H1 (cell line): ENCODE data around the gene KCND3. TPM values are rescaled to one million over a fixed set of nuclear protein-coding genes. Genes with fewer than 3 reads are reported as not detected.

Source experiments
- CTCF ChIA-PET: fragments of 300-600 bp; sonication (Branson Sonifier 250); formaldehyde crosslinking; loops from one replicate; lab custom pipeline; 2021; ENCODE audit not compliant: partially characterized antibody; lab: Charles Lee
- POLR2A ChIA-PET: fragments of 300-600 bp; sonication (Branson Sonifier 250); formaldehyde crosslinking; loops from one replicate; lab custom pipeline; 2021; ENCODE audit warnings: inconsistent platforms; ENCODE audit not compliant: partially characterized antibody; lab: Charles Lee
- DNase-seq, 2 experiments: peaks; one replicate each; pipeline versions ENCODE4 v3.0.0 to v3.0.0-alpha.2; 2010 to 2022; ENCODE audit warnings: low spot score in 2 of 2, low read depth in 1 of 2, mixed read lengths in 1 of 2
- FAIRE-seq: peaks from 2 replicates; lab custom pipeline; 2011; peaks lifted over from hg19 to GRCh38; lab: Jason Lieb, UNC
- H2AFZ ChIP-seq: 2 replicates; pipeline ENCODE4 v1.8.1; 2012; ENCODE audit warnings: low read length, inconsistent platforms
- H2AK5ac ChIP-seq: 2 replicates; pipeline ENCODE4 v1.6.1; 2013; ENCODE audit warnings: low read depth, low read length
- H2BK120ac ChIP-seq: replicated peaks from 2 replicates; pipeline ENCODE3; 2013; ENCODE audit warnings: low read depth, low read length, inconsistent platforms
- H2BK12ac ChIP-seq: 2 replicates; pipeline ENCODE4 v1.6.1; 2013; ENCODE audit warnings: low read depth, low read length
- H2BK15ac ChIP-seq: 2 replicates; pipeline ENCODE4 v1.6.1; 2013; ENCODE audit warnings: low read length
- H2BK20ac ChIP-seq: 2 replicates; pipeline ENCODE4 v1.6.1; 2013; ENCODE audit warnings: low read length
- H2BK5ac ChIP-seq: 2 replicates; pipeline ENCODE4 v1.6.1; 2013; ENCODE audit warnings: low read depth, low read length
- H3K14ac ChIP-seq: 2 replicates; pipeline ENCODE4 v1.6.1; 2013; ENCODE audit warnings: inconsistent platforms; ENCODE audit not compliant: insufficient read length
- H3K18ac ChIP-seq: 2 replicates; pipeline ENCODE4 v1.6.1; 2013; ENCODE audit warnings: low read length; ENCODE audit errors: extremely low read depth
- H3K23ac ChIP-seq: 2 replicates; pipeline ENCODE4 v1.6.1; 2013; ENCODE audit warnings: inconsistent platforms; ENCODE audit not compliant: insufficient read length
- H3K23me2 ChIP-seq: 2 replicates; pipeline ENCODE4 v1.6.1; 2013; ENCODE audit warnings: low read depth, low read length
- H3K27ac ChIP-seq: 2 replicates; pipeline ENCODE4 v1.6.1; 2011; ENCODE audit warnings: low read depth, low read length, inconsistent platforms
- H3K27me3 ChIP-seq, 4 experiments: replicated peaks in 1 of 4; 1 replicate in 1 of 4; 2 replicates in 3 of 4; pipeline versions ENCODE4 v1.6.1 to v1.8.1; 2011 to 2013; ENCODE audit warnings: low read length in 3 of 4, mild to moderate bottlenecking in 3 of 4, inconsistent platforms in 2 of 4, mixed read lengths in 2 of 4, moderate library complexity in 1 of 4; ENCODE audit not compliant: control insufficient read depth in 3 of 4, insufficient read depth in 3 of 4; ENCODE audit errors: extremely low read depth in 1 of 4
- H3K36me3 ChIP-seq, 4 experiments: 2 replicates each; pipeline versions ENCODE4 v1.6.1 to v1.8.1; 2011 to 2013; ENCODE audit warnings: mild to moderate bottlenecking in 4 of 4, low read length in 3 of 4, moderate library complexity in 2 of 4, control low read depth in 1 of 4, inconsistent platforms in 1 of 4; ENCODE audit not compliant: insufficient read depth in 4 of 4, control insufficient read depth in 2 of 4
- H3K4ac ChIP-seq: replicated peaks from 2 replicates; pipeline ENCODE3; 2013; ENCODE audit warnings: low read length, low read depth, mixed read lengths, inconsistent platforms; ENCODE audit not compliant: insufficient read length
- H3K4me1 ChIP-seq, 4 experiments: replicated peaks in 1 of 4; 1 replicate in 1 of 4; 2 replicates in 3 of 4; pipeline versions ENCODE4 v1.6.1 to v1.8.1; 2011 to 2013; ENCODE audit warnings: low read length in 3 of 4, inconsistent platforms in 2 of 4, mixed read lengths in 1 of 4; ENCODE audit not compliant: insufficient read depth in 4 of 4, control insufficient read depth in 3 of 4
- H3K4me2 ChIP-seq, 2 experiments: 2 replicates each; pipeline versions ENCODE4 v1.6.1 to v1.8.1; 2011 to 2013; ENCODE audit warnings: low read depth in 2 of 2, low read length in 2 of 2, control low read depth in 1 of 2, inconsistent platforms in 1 of 2, mild to moderate bottlenecking in 1 of 2; ENCODE audit not compliant: insufficient read depth in 1 of 2
- H3K4me3 ChIP-seq, 4 experiments: fragments of 200-600, 300-600 bp in 1 of 4; sonication (generic), shearing (Covaris generic), sonication (Bioruptor Twin) in 1 of 4; 2 replicates each; pipeline versions ENCODE4 v1.5.1 to v1.8.1; 2011 to 2016; ENCODE audit warnings: low read length in 4 of 4, low read depth in 3 of 4, control low read depth in 2 of 4, inconsistent platforms in 2 of 4, mild to moderate bottlenecking in 2 of 4, mixed read lengths in 1 of 4, moderate library complexity in 1 of 4; ENCODE audit not compliant: insufficient read depth in 2 of 4; ENCODE audit errors: extremely low read depth in 1 of 4
- H3K56ac ChIP-seq: replicated peaks from 2 replicates; pipeline ENCODE3; 2013; ENCODE audit warnings: low read depth, mild to moderate bottlenecking, mixed read lengths, low read length, inconsistent platforms; ENCODE audit not compliant: insufficient read length
- H3K79me1 ChIP-seq: 2 replicates; pipeline ENCODE4 v1.6.1; 2013; ENCODE audit warnings: low read depth, low read length, control low read depth
- H3K79me2 ChIP-seq, 2 experiments: 2 replicates each; pipeline versions ENCODE4 v1.6.1 to v1.8.1; 2012 to 2013; ENCODE audit warnings: low read length in 2 of 2, mild to moderate bottlenecking in 2 of 2, inconsistent platforms in 1 of 2; ENCODE audit not compliant: insufficient read depth in 2 of 2, control insufficient read depth in 1 of 2
- H3K9ac ChIP-seq, 4 experiments: replicated peaks in 1 of 4; 1 replicate in 1 of 4; 2 replicates in 3 of 4; pipeline versions ENCODE4 v1.6.1 to v1.8.1; 2011 to 2013; ENCODE audit warnings: low read depth in 3 of 4, low read length in 3 of 4, control low read depth in 2 of 4, mild to moderate bottlenecking in 2 of 4, moderate library complexity in 2 of 4, inconsistent platforms in 1 of 4; ENCODE audit errors: extremely low read depth in 1 of 4
- H3K9me3 ChIP-seq, 2 experiments: 2 replicates each; pipeline versions ENCODE4 v1.6.1 to v1.8.1; 2012 to 2013; ENCODE audit warnings: mild to moderate bottlenecking in 2 of 2, moderate library complexity in 2 of 2, control low read depth in 1 of 2, inconsistent platforms in 1 of 2, low read depth in 1 of 2, low read length in 1 of 2, mixed read lengths in 1 of 2; ENCODE audit not compliant: insufficient read depth in 2 of 2
- H4K20me1 ChIP-seq, 2 experiments: replicated peaks in 1 of 2; 2 replicates each; pipeline versions ENCODE3 to v1.8.1; 2011 to 2013; ENCODE audit warnings: inconsistent platforms in 2 of 2, low read length in 2 of 2, mild to moderate bottlenecking in 1 of 2; ENCODE audit not compliant: insufficient read depth in 2 of 2, control insufficient read depth in 1 of 2
- H4K5ac ChIP-seq: 2 replicates; pipeline ENCODE4 v1.6.1; 2013; ENCODE audit warnings: low read length, low read depth, mixed read lengths, inconsistent platforms; ENCODE audit not compliant: insufficient read length
- H4K8ac ChIP-seq: 2 replicates; pipeline ENCODE4 v1.8.0; 2013; ENCODE audit warnings: mild to moderate bottlenecking, moderate library complexity, low read length, inconsistent platforms; ENCODE audit not compliant: insufficient read depth; ENCODE audit errors: extremely low read depth
- H4K91ac ChIP-seq: replicated peaks from 2 replicates; pipeline ENCODE3; 2013; ENCODE audit warnings: low read length, mixed read lengths, inconsistent platforms; ENCODE audit not compliant: insufficient read length
- ASH2L ChIP-seq: fragments of 200-600, 300-600 bp; sonication (generic); IDR thresholded peaks from one replicate; pipeline ENCODE4 v1.7.1; 2017; ENCODE audit warnings: low read length
- ATF2 ChIP-seq: IDR thresholded peaks from 2 replicates; pipeline ENCODE4 v1.6.1; 2012; ENCODE audit warnings: low read length, inconsistent platforms
- CTCF ChIP-seq, 3 experiments: IDR thresholded peaks; 1 replicate in 2 of 3; 2 replicates in 1 of 3; pipeline versions ENCODE4 v1.5.1 to v1.6.1; 2011; ENCODE audit warnings: low read length in 3 of 3, mild to moderate bottlenecking in 3 of 3, inconsistent platforms in 2 of 3, low read depth in 1 of 3, moderate library complexity in 1 of 3; ENCODE audit not compliant: insufficient read depth in 1 of 3; ENCODE audit errors: control extremely low read depth in 1 of 3
- E2F6 ChIP-seq: IDR thresholded peaks from 2 replicates; pipeline ENCODE4 v1.6.1; 2012; ENCODE audit warnings: inconsistent platforms
- KDM4A ChIP-seq: IDR thresholded peaks from one replicate; pipeline ENCODE4 v1.7.1; 2012; ENCODE audit warnings: low read depth, mild to moderate bottlenecking, moderate library complexity, low read length, inconsistent platforms; ENCODE audit not compliant: severe bottlenecking
- MAFK ChIP-seq: IDR thresholded peaks from 2 replicates; pipeline ENCODE4 v1.6.1; 2012; ENCODE audit warnings: low read depth, mild to moderate bottlenecking, improper control_type of control experiment, low read length
- MAX ChIP-seq: IDR thresholded peaks from 2 replicates; pipeline ENCODE4 v1.6.1; 2012; ENCODE audit warnings: inconsistent platforms
- PHF8 ChIP-seq: fragments of 200-600 bp; sonication (generic); conservative IDR thresholded peaks from 2 replicates; pipeline ENCODE4 v1.7.1; 2012; ENCODE audit warnings: low read depth, mild to moderate bottlenecking, inconsistent platforms, low read length, moderate library complexity
- WGBS, 2 experiments: shearing (Covaris generic) in 1 of 2; methylation state at CpG; one replicate each; pipeline versions ENCODE4 v1.1.6 to v1.1.7; 2013 to 2015; ENCODE audit warnings: low lambda C conversion rate in 2 of 2, mixed read lengths in 2 of 2, inconsistent platforms in 1 of 2, low coverage in 1 of 2, missing lambda C conversion rate in 1 of 2; ENCODE audit not compliant: insufficient replicate concordance in 2 of 2, insufficient coverage in 1 of 2, insufficient read length in 1 of 2; ENCODE audit errors: extremely low coverage in 1 of 2, missing lambda C conversion rate in 1 of 2; 5-methylcytosine and 5-hydroxymethylcytosine counted together
- polyA plus RNA-seq, 7 experiments: library from polyadenylated mRNA; depleted of rRNA in 3 of 7; stranded (reverse) in 5 of 7; unstranded in 2 of 7; fragments of >200 nt in 5 of 7; fragments of 200-250 nt in 2 of 7; gene quantifications; 1 replicate in 5 of 7; 2 replicates in 1 of 7; 4 replicates in 1 of 7; pipeline versions ENCODE4 v1.2.1 to v1.2.3, GENCODE V29; 2011 to 2013; ENCODE audit warnings: missing spikeins in 2 of 7, mixed read lengths in 2 of 7
- total RNA-seq: library from RNA; stranded (reverse); fragmentation: NEBNext Ultra II Directional; extraction: Animal tissue kit (Norgen Biotek cat#: 25700); gene quantifications from 2 replicates; pipeline ENCODE4 v1.2.1, GENCODE V29; 2021

The KCND3 gene
- total and polyA plus RNA-seq, 2 of the 8 experiments (the other 6 are each of a cell fraction or from before 2014, with no cell fraction given): 0.14 to 0.48 TPM

- Histone ChIP-seq H3K4me1 (peaks cover 0 to 3% (median 3%) of the 10 kb centered on the region in 4 experiments; a peak in 3 of 7 replicates), H2BK12ac (peak overlapping the region; percentile 88), H4K91ac (no peak overlapping the region), H3K79me1 (no peaks in the 10 kb centered on the region), H3K18ac (no peak overlapping the region), H2AFZ (no peak overlapping the region), H3K9ac (no peak overlapping the region), H4K8ac (no peak overlapping the region), H3K4ac (no peak overlapping the region), H3K23me2 (peaks cover 4% of the 10 kb centered on the region; the same call in 1 of the 2 replicates), H3K36me3 (no peaks in the 10 kb centered on the region), H3K14ac (no peak overlapping the region), H4K20me1 (no peaks in the 10 kb centered on the region), H3K56ac (no peak overlapping the region), H3K9me3 (no peaks in the 10 kb centered on the region), H2AK5ac (no peak overlapping the region; the same call in 1 of the 2 replicates), H4K5ac (no peak overlapping the region), H2BK5ac (0 out of 2 replicates have a peak overlapping the region, but pooled peaks have one; percentile 28), H3K27me3 (no peaks in the 10 kb centered on the region), H2BK120ac (no peak overlapping the region), H2BK15ac (no peak overlapping the region), H3K27ac (no peak overlapping the region; the same call in 1 of the 2 replicates), H3K4me2 (no peak overlapping the region), H3K4me3 (no peak overlapping the region), H3K79me2 (no peaks in the 10 kb centered on the region), H3K23ac (no peak overlapping the region), H2BK20ac (no peak overlapping the region)
- 79% methylated on average over 2 of the region's 2 CpGs; no CpG with 5 or more reads in 1 of the 2 experiments for WGBS, 2 experiments
- FAIRE-seq (no peak), DNase-seq (no peak)
- CTCF ChIA-PET: interaction anchor here (0.5 to 2.2 kb wide), 3 partner anchors 10 to 694 kb away, joined by 3 to 8 read pairs (median 3); no protein-coding TSS in a partner anchor
- POLR2A ChIA-PET: no interaction called here
- no peak for TF ChIP-seq MAX
- no peak for TF ChIP-seq PHF8
- TF ChIP-seq ATF2: no peak
- TF ChIP-seq E2F6: no peak
- no peak for TF ChIP-seq KDM4A
- TF ChIP-seq MAFK: no peak
- no peak for TF ChIP-seq CTCF (IDR thresholded peaks at IDR 0.05; ENCODE audit: control extremely low read depth in 1 of 3, insufficient read depth in 1 of 3, low read depth in 1 of 3, low read length in 3 of 3)
- TF ChIP-seq ASH2L: no peak
Measured at GRCh38 chr1:111779546-111779945, 209.9 kb downstream of the KCND3 start.
